Liver (tissue), 9 donors: Measurements from ENCODE around the gene TBC1D5. TPM values are rescaled to one million over a fixed set of nuclear protein-coding genes. Genes with fewer than 3 reads are reported as not detected.

Experiments
- DNase-seq: peaks from one replicate; pipeline ENCODE4 v3.0.0-alpha.2; 2017; ENCODE audit warnings: low spot score
- H3K27ac ChIP-seq, 2 donors: one replicate each; pipeline ENCODE4 v1.7.0; 2013; ENCODE audit warnings: inconsistent platforms in 2 of 2, low read length in 2 of 2, control low read depth in 1 of 2, low read depth in 1 of 2, mild to moderate bottlenecking in 1 of 2
- H3K27me3 ChIP-seq, 4 donors: one replicate each; pipeline versions ENCODE4 v1.6.1 to v1.7.0; 2013; ENCODE audit warnings: low read length in 3 of 4, inconsistent platforms in 1 of 4, mild to moderate bottlenecking in 1 of 4, moderate library complexity in 1 of 4; ENCODE audit not compliant: control insufficient read depth in 4 of 4, insufficient read depth in 4 of 4
- H3K36me3 ChIP-seq, 4 donors: one replicate each; pipeline versions ENCODE4 v1.6.1 to v1.7.0; 2013; ENCODE audit warnings: low read length in 3 of 4, mild to moderate bottlenecking in 3 of 4, low read depth in 1 of 4, moderate library complexity in 1 of 4; ENCODE audit not compliant: control insufficient read depth in 4 of 4, insufficient read depth in 3 of 4
- H3K4me1 ChIP-seq, 4 donors: one replicate each; pipeline versions ENCODE4 v1.6.1 to v1.7.0; 2013; ENCODE audit warnings: low read length in 3 of 4, mild to moderate bottlenecking in 3 of 4, moderate library complexity in 1 of 4; ENCODE audit not compliant: control insufficient read depth in 4 of 4, insufficient read depth in 4 of 4
- H3K4me3 ChIP-seq, 3 donors: one replicate each; pipeline versions ENCODE4 v1.6.1 to v1.7.0; 2013; ENCODE audit warnings: low read length in 3 of 3, control low read depth in 1 of 3, low read depth in 1 of 3, mild to moderate bottlenecking in 1 of 3
- H3K9ac ChIP-seq, 2 donors: one replicate each; pipeline ENCODE4 v1.7.0; 2013; ENCODE audit warnings: low read length in 2 of 2, mild to moderate bottlenecking in 2 of 2, moderate library complexity in 2 of 2, control low read depth in 1 of 2, low read depth in 1 of 2
- H3K9me3 ChIP-seq, 4 donors: one replicate each; pipeline versions ENCODE4 v1.6.1 to v1.7.0; 2013; ENCODE audit warnings: low read length in 3 of 4; ENCODE audit not compliant: control insufficient read depth in 4 of 4
- ATF3 ChIP-seq: IDR thresholded peaks from 2 replicates; pipeline ENCODE4 v1.6.1; 2016; ENCODE audit warnings: antibody characterized with exemption
- CTCF ChIP-seq: fragments of 150-350 bp; IDR thresholded peaks from 2 replicates; pipeline ENCODE4 v1.5.1; 2017; ENCODE audit warnings: improper control_type of control experiment, low read depth, low read length; ENCODE audit not compliant: missing input control
- EGR1 ChIP-seq, 2 donors: IDR thresholded peaks; 2 replicates each; pipeline ENCODE4 v1.6.1; 2016 to 2018; ENCODE audit warnings: antibody characterized with exemption in 2 of 2, low read depth in 2 of 2
- FOXA1 ChIP-seq: IDR thresholded peaks from 2 replicates; pipeline ENCODE4 v1.6.1; 2016; ENCODE audit warnings: antibody characterized with exemption
- FOXA2 ChIP-seq: IDR thresholded peaks from 2 replicates; pipeline ENCODE4 v1.6.1; 2016; ENCODE audit warnings: antibody characterized with exemption
- GABPA ChIP-seq, 2 donors: IDR thresholded peaks in 1 of 2; conservative IDR thresholded peaks in 1 of 2; 2 replicates each; pipeline ENCODE4 v1.6.1; 2016; ENCODE audit warnings: antibody characterized with exemption in 2 of 2, mild to moderate bottlenecking in 1 of 2, moderate library complexity in 1 of 2
- HNF4A ChIP-seq, 2 donors: conservative IDR thresholded peaks; 2 replicates each; pipeline ENCODE4 v1.6.1; 2016; ENCODE audit warnings: antibody characterized with exemption in 2 of 2, mild to moderate bottlenecking in 2 of 2
- HNF4G ChIP-seq: IDR thresholded peaks from 2 replicates; pipeline ENCODE4 v1.6.1; 2016; ENCODE audit warnings: antibody characterized with exemption
- JUND ChIP-seq, 2 donors: IDR thresholded peaks; 2 replicates each; pipeline ENCODE4 v1.6.1; 2016; ENCODE audit warnings: antibody characterized with exemption in 2 of 2
- NR2F2 ChIP-seq: IDR thresholded peaks from 2 replicates; pipeline ENCODE4 v1.6.1; 2016; ENCODE audit warnings: antibody characterized with exemption
- RAD21 ChIP-seq, 2 donors: IDR thresholded peaks; 2 replicates each; pipeline ENCODE4 v1.6.1; 2016; ENCODE audit warnings: antibody characterized with exemption in 2 of 2, mild to moderate bottlenecking in 2 of 2
- REST ChIP-seq: IDR thresholded peaks from 2 replicates; pipeline ENCODE4 v1.6.1; 2016; ENCODE audit warnings: antibody characterized with exemption, mild to moderate bottlenecking
- RXRA ChIP-seq, 2 donors: IDR thresholded peaks; 2 replicates each; pipeline ENCODE4 v1.6.1; 2017 to 2018; ENCODE audit warnings: antibody characterized with exemption in 2 of 2, mild to moderate bottlenecking in 1 of 2
- SP1 ChIP-seq: IDR thresholded peaks from 2 replicates; pipeline ENCODE4 v1.6.1; 2018; ENCODE audit warnings: antibody characterized with exemption, mild to moderate bottlenecking
- TAF1 ChIP-seq: conservative IDR thresholded peaks from 2 replicates; pipeline ENCODE4 v1.6.1; 2016; ENCODE audit warnings: antibody characterized with exemption, mild to moderate bottlenecking
- YY1 ChIP-seq: IDR thresholded peaks from 2 replicates; pipeline ENCODE4 v1.6.1; 2016; ENCODE audit warnings: antibody characterized with exemption, mild to moderate bottlenecking
- WGBS: extraction: QIAGEN DNeasy Blood & Tissue Kit; methylation state at CpG from one replicate; pipeline ENCODE4 v1.1.7; 2013; 5-methylcytosine and 5-hydroxymethylcytosine counted together
- polyA plus RNA-seq, 2 donors: library from polyadenylated mRNA; stranded (reverse) in 1 of 2; unstranded in 1 of 2; fragments of 200-250 nt in 1 of 2; fragments of >200 nt in 1 of 2; fragmentation: Nextera tagmentation in 1 of 2; extraction: Ambion mirVana in 1 of 2; gene quantifications; one replicate each; pipeline versions ENCODE4 v1.2.1 to v1.2.3, GENCODE V29; 2013 to 2015
- total RNA-seq, 2 donors: library from RNA; depleted of rRNA; stranded (reverse); fragments of >200 nt; gene quantifications; one replicate each; pipeline ENCODE4 v1.2.3, GENCODE V29; 2014
- TF ChIP-seq, protein P1 (sequence below): IDR thresholded peaks from 2 replicates; pipeline ENCODE4 v1.6.1; 2016; ENCODE audit warnings: antibody characterized with exemption
- TF ChIP-seq, protein P2 (sequence below): IDR thresholded peaks from 2 replicates; pipeline ENCODE4 v1.6.1; 2016; ENCODE audit warnings: antibody characterized with exemption
- donor health status: healthy.
- donor health status: healthy.
- donor health status: healthy.
- donor health status: healthy.
- donor health status: healthy.

Gene TBC1D5
- total and polyA plus RNA-seq, 4 donors: 9.1 to 45.6 (median 25.6) TPM

DNA sequence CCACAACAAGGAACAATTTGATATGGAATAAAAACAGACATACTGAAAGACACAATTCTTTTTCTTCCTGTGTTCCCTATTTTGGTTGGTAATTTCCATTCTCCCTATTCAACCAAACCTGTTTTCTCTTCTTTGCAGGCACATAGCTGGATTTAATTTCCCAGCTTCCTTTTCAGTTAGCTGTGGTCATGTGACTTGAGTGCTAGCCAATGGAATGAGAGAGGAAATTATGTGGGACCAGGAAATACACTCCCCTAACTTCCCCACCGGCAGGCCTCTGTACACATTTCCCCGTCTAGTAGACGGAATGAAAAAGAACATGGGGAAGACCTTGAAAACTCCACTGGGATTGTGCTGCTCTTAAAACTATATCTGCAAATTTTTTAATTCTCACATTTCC is 351.6 kb downstream of the TBC1D5 start:
- Histone ChIP-seq H3K4me3 (no peak overlapping the region), H3K27me3 (no peaks in the 10 kb centered on the region), H3K9me3 (no peaks in the 10 kb centered on the region), H3K27ac (no peak overlapping the region), H3K9ac (no peak overlapping the region), H3K4me1 (peaks cover 0 to 13% (median 9%) of the 10 kb centered on the region in 4 donors), H3K36me3 (peaks cover 0 to 5% (median 2%) of the 10 kb centered on the region in 4 donors)
- DNase-seq: no peak
- TF ChIP-seq YY1: no peak
- TF ChIP-seq NR2F2: no peak
- no peak for TF ChIP-seq REST
- no peak for TF ChIP-seq CTCF
- TF ChIP-seq, protein P1, sequence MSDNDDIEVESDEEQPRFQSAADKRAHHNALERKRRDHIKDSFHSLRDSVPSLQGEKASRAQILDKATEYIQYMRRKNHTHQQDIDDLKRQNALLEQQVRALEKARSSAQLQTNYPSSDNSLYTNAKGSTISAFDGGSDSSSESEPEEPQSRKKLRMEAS: no peak
- no peak for TF ChIP-seq RXRA (IDR thresholded peaks at IDR 0.05)
- no peak for TF ChIP-seq HNF4A (conservative IDR thresholded peaks at IDR 0.05)
- no peak for TF ChIP-seq TAF1
- TF ChIP-seq RAD21 (IDR thresholded peaks at IDR 0.05): no peak
- no peak for TF ChIP-seq HNF4G
- TF ChIP-seq GABPA (IDR thresholded peaks at IDR 0.05 in 1 of 2, conservative IDR thresholded peaks at IDR 0.05 in 1 of 2): no peak
- no peak for TF ChIP-seq FOXA2
- TF ChIP-seq, protein P2, sequence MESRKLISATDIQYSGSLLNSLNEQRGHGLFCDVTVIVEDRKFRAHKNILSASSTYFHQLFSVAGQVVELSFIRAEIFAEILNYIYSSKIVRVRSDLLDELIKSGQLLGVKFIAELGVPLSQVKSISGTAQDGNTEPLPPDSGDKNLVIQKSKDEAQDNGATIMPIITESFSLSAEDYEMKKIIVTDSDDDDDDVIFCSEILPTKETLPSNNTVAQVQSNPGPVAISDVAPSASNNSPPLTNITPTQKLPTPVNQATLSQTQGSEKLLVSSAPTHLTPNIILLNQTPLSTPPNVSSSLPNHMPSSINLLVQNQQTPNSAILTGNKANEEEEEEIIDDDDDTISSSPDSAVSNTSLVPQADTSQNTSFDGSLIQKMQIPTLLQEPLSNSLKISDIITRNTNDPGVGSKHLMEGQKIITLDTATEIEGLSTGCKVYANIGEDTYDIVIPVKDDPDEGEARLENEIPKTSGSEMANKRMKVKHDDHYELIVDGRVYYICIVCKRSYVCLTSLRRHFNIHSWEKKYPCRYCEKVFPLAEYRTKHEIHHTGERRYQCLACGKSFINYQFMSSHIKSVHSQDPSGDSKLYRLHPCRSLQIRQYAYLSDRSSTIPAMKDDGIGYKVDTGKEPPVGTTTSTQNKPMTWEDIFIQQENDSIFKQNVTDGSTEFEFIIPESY: no peak
- no peak for TF ChIP-seq FOXA1
- TF ChIP-seq EGR1 (IDR thresholded peaks at IDR 0.05; ENCODE audit: low read depth in 2 of 2): no peak
- no peak for TF ChIP-seq JUND (IDR thresholded peaks at IDR 0.05)
- TF ChIP-seq SP1: no peak
- no peak for TF ChIP-seq ATF3
- 94% methylated on average over 3 of the region's 3 CpGs for WGBS
